HEK293 (cell line): ENCODE data around the gene MACC1.

Experiments
- SCRT2 ChIP-seq: fragments of 450-650 bp; formaldehyde crosslinking; IDR thresholded peaks from 2 replicates; pipeline ENCODE4 v1.5.1; 2016; ENCODE audit warnings: missing biosample characterization, missing genetic modification characterization
- ZNF266 ChIP-seq: fragments of 450-650 bp; formaldehyde crosslinking; IDR thresholded peaks from 2 replicates; pipeline ENCODE4 v1.5.1; 2016; ENCODE audit warnings: missing biosample characterization, missing genetic modification characterization, low read depth
- ZNF280D ChIP-seq: fragments of 450-650 bp; formaldehyde crosslinking; IDR thresholded peaks from 2 replicates; pipeline ENCODE4 v1.5.1; 2016; ENCODE audit warnings: missing biosample characterization, missing genetic modification characterization
- ZNF501 ChIP-seq: fragments of 450-650 bp; formaldehyde crosslinking; IDR thresholded peaks from 2 replicates; pipeline ENCODE4 v1.5.1; 2016; ENCODE audit warnings: missing biosample characterization, missing genetic modification characterization
- ZNF558 ChIP-seq: fragments of 450-650 bp; formaldehyde crosslinking; IDR thresholded peaks from 2 replicates; pipeline ENCODE4 v1.5.1; 2016; ENCODE audit warnings: missing biosample characterization, missing genetic modification characterization
- ZNF777 ChIP-seq: fragments of 450-650 bp; formaldehyde crosslinking; IDR thresholded peaks from 2 replicates; pipeline ENCODE4 v1.5.1; 2017; ENCODE audit warnings: missing biosample characterization, missing genetic modification characterization, borderline replicate concordance
- ZNF785 ChIP-seq: fragments of 450-650 bp; formaldehyde crosslinking; IDR thresholded peaks from 2 replicates; pipeline ENCODE4 v1.5.1; 2016; ENCODE audit warnings: missing biosample characterization, missing genetic modification characterization
- ZNF791 ChIP-seq: fragments of 450-650 bp; formaldehyde crosslinking; IDR thresholded peaks from 2 replicates; pipeline ENCODE4 v1.5.1; 2016; ENCODE audit warnings: missing biosample characterization, missing genetic modification characterization
- TF ChIP-seq, protein P1 (sequence below): fragments of 450-650 bp; formaldehyde crosslinking; IDR thresholded peaks from 2 replicates; pipeline ENCODE4 v1.5.1; 2016; ENCODE audit warnings: missing biosample characterization, missing genetic modification characterization
- TF ChIP-seq, protein P2 (sequence below): fragments of 450-650 bp; formaldehyde crosslinking; IDR thresholded peaks from 2 replicates; pipeline ENCODE4 v1.5.1; 2016; ENCODE audit warnings: missing biosample characterization, missing genetic modification characterization
- TF ChIP-seq, protein P3 (sequence below): sonication (generic); formaldehyde crosslinking; IDR thresholded peaks from 2 replicates; pipeline ENCODE4 v1.8.1; 2022; ENCODE audit warnings: mild to moderate bottlenecking, moderate library complexity, missing genetic modification reagents

GRCh38 chr7:20198260-20198659 lies 18.9 kb downstream of the MACC1 start:
- TF ChIP-seq SCRT2 (tag by site-specific recombination) (no peak), ZNF280D (tag by site-specific recombination) (no peak), ZNF501 (tag by site-specific recombination) (no peak), ZNF785 (tag by site-specific recombination) (no peak), ZNF791 (tag by site-specific recombination) (no peak), ZNF266 (tag by site-specific recombination) (no peak), ZNF558 (no peak), ZNF777 (tag by site-specific recombination) (no peak)
- TF ChIP-seq, protein P1, sequence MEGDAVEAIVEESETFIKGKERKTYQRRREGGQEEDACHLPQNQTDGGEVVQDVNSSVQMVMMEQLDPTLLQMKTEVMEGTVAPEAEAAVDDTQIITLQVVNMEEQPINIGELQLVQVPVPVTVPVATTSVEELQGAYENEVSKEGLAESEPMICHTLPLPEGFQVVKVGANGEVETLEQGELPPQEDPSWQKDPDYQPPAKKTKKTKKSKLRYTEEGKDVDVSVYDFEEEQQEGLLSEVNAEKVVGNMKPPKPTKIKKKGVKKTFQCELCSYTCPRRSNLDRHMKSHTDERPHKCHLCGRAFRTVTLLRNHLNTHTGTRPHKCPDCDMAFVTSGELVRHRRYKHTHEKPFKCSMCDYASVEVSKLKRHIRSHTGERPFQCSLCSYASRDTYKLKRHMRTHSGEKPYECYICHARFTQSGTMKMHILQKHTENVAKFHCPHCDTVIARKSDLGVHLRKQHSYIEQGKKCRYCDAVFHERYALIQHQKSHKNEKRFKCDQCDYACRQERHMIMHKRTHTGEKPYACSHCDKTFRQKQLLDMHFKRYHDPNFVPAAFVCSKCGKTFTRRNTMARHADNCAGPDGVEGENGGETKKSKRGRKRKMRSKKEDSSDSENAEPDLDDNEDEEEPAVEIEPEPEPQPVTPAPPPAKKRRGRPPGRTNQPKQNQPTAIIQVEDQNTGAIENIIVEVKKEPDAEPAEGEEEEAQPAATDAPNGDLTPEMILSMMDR (tag by site-specific recombination), result no peak
- TF ChIP-seq, protein P2, sequence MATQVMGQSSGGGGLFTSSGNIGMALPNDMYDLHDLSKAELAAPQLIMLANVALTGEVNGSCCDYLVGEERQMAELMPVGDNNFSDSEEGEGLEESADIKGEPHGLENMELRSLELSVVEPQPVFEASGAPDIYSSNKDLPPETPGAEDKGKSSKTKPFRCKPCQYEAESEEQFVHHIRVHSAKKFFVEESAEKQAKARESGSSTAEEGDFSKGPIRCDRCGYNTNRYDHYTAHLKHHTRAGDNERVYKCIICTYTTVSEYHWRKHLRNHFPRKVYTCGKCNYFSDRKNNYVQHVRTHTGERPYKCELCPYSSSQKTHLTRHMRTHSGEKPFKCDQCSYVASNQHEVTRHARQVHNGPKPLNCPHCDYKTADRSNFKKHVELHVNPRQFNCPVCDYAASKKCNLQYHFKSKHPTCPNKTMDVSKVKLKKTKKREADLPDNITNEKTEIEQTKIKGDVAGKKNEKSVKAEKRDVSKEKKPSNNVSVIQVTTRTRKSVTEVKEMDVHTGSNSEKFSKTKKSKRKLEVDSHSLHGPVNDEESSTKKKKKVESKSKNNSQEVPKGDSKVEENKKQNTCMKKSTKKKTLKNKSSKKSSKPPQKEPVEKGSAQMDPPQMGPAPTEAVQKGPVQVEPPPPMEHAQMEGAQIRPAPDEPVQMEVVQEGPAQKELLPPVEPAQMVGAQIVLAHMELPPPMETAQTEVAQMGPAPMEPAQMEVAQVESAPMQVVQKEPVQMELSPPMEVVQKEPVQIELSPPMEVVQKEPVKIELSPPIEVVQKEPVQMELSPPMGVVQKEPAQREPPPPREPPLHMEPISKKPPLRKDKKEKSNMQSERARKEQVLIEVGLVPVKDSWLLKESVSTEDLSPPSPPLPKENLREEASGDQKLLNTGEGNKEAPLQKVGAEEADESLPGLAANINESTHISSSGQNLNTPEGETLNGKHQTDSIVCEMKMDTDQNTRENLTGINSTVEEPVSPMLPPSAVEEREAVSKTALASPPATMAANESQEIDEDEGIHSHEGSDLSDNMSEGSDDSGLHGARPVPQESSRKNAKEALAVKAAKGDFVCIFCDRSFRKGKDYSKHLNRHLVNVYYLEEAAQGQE (tag by site-specific recombination), result no peak
- TF ChIP-seq, protein P3, sequence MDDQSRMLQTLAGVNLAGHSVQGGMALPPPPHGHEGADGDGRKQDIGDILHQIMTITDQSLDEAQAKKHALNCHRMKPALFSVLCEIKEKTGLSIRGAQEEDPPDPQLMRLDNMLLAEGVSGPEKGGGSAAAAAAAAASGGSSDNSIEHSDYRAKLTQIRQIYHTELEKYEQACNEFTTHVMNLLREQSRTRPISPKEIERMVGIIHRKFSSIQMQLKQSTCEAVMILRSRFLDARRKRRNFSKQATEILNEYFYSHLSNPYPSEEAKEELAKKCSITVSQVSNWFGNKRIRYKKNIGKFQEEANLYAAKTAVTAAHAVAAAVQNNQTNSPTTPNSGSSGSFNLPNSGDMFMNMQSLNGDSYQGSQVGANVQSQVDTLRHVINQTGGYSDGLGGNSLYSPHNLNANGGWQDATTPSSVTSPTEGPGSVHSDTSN, result no peak
